Mesendoderm (in vitro differentiated cells): ENCODE results near the gene GDPD5.
A peak's percentile ranks its signal among the peaks of the same experiment; 100 is the strongest.

Experiments used
- DNase-seq: peaks from one replicate; pipeline ENCODE4 v3.0.0; 2013
- H2AK5ac ChIP-seq: 2 replicates; pipeline ENCODE4 v1.6.1; 2013; ENCODE audit warnings: low read length, inconsistent platforms
- H2BK120ac ChIP-seq: 2 replicates; pipeline ENCODE4 v1.6.1; 2013; ENCODE audit warnings: low read depth, mild to moderate bottlenecking, low read length, moderate library complexity, mixed read lengths
- H2BK15ac ChIP-seq: replicated peaks from 2 replicates; pipeline ENCODE4 v1.6.1; 2013; ENCODE audit warnings: low read depth, mild to moderate bottlenecking, moderate library complexity
- H2BK5ac ChIP-seq: 2 replicates; pipeline ENCODE4 v1.6.1; 2013; ENCODE audit warnings: low read length, inconsistent platforms
- H3K18ac ChIP-seq: 2 replicates; pipeline ENCODE4 v1.6.1; 2013; ENCODE audit warnings: mild to moderate bottlenecking, low read length, mixed read lengths
- H3K23ac ChIP-seq: one replicate; pipeline ENCODE4 v1.6.1; 2013; ENCODE audit warnings: low read length
- H3K27ac ChIP-seq: 2 replicates; pipeline ENCODE4 v1.5.1; 2013; ENCODE audit warnings: low read depth, mild to moderate bottlenecking, inconsistent platforms, low read length, moderate library complexity
- H3K27me3 ChIP-seq: 2 replicates; pipeline ENCODE4 v1.6.1; 2013; ENCODE audit warnings: low read length, control low read depth, mild to moderate bottlenecking, inconsistent platforms; ENCODE audit not compliant: insufficient read depth, poor library complexity
- H3K36me3 ChIP-seq: 2 replicates; pipeline ENCODE4 v1.6.1; 2013; ENCODE audit warnings: low read length, inconsistent platforms; ENCODE audit not compliant: control insufficient read depth, insufficient read depth
- H3K4ac ChIP-seq: one replicate; pipeline ENCODE4 v1.6.1; 2013; ENCODE audit warnings: low read depth, mild to moderate bottlenecking, low read length, moderate library complexity
- H3K4me1 ChIP-seq: 2 replicates; pipeline ENCODE4 v1.6.1; 2013; ENCODE audit warnings: low read depth, low read length, inconsistent platforms; ENCODE audit not compliant: control insufficient read depth
- H3K4me2 ChIP-seq: 2 replicates; pipeline ENCODE4 v1.6.1; 2013; ENCODE audit warnings: low read length
- H3K4me3 ChIP-seq: 2 replicates; pipeline ENCODE4 v1.5.1; 2013; ENCODE audit warnings: mild to moderate bottlenecking, low read length
- H3K56ac ChIP-seq: one replicate; pipeline ENCODE4 v1.6.1; 2013; ENCODE audit warnings: low read length
- H3K79me1 ChIP-seq: 2 replicates; pipeline ENCODE4 v1.6.1; 2013; ENCODE audit warnings: low read length, inconsistent platforms
- H3K79me2 ChIP-seq: 2 replicates; pipeline ENCODE4 v1.6.1; 2013; ENCODE audit warnings: mild to moderate bottlenecking, low read length; ENCODE audit not compliant: control insufficient read depth, insufficient read depth
- H3K9ac ChIP-seq: 2 replicates; pipeline ENCODE4 v1.6.1; 2013; ENCODE audit warnings: low read length, inconsistent platforms
- H4K5ac ChIP-seq: one replicate; pipeline ENCODE4 v1.6.1; 2013; ENCODE audit warnings: low read length
- H4K8ac ChIP-seq: one replicate; pipeline ENCODE4 v1.6.1; 2013; ENCODE audit warnings: low read depth, mild to moderate bottlenecking, control low read depth, low read length, moderate library complexity
- WGBS: extraction: QIAGEN DNeasy Blood & Tissue Kit; methylation state at CpG from one replicate; pipeline ENCODE4 v1.1.7; 2013; ENCODE audit warnings: low lambda C conversion rate, missing lambda C conversion rate; ENCODE audit not compliant: insufficient coverage; ENCODE audit errors: extremely low coverage; 5-methylcytosine and 5-hydroxymethylcytosine counted together

GDPD5 gene

DNA sequence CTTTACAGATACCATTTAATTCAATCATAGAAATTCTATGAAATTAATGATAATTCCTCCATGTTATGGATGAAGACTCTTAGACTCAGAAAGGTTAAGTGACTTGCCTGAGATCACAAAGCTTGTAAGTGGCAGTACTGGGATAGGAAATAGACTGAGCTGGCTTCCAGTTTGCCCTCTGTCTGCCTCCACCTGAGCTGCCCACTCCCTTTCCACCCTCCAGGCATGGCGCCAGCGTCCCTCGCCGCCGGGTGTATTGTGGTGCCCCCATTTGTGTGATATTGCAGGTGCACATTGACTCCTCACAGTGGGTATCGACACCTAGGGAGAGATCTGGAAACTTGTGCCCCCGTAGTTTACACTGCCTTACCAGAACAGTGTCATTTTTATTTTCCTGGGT is 135.8 kb downstream of the GDPD5 start:
- H3K4me1 ChIP-seq: peaks cover 8% of the 10 kb centered on the region
- no peak overlapping the region for H3K9ac ChIP-seq
- no peak overlapping the region for H3K4me2 ChIP-seq
- DNase-seq: no peak
- H4K8ac ChIP-seq: no peak overlapping the region
- no peak overlapping the region for H2AK5ac ChIP-seq
- no peak overlapping the region for H2BK15ac ChIP-seq
- no peak overlapping the region for H3K4me3 ChIP-seq
- H3K4ac ChIP-seq: no peak overlapping the region
- H4K5ac ChIP-seq: no peak overlapping the region
- H3K27me3 ChIP-seq: no peaks in the 10 kb centered on the region
- H3K79me2 ChIP-seq: no peaks in the 10 kb centered on the region
- no peak overlapping the region for H3K18ac ChIP-seq
- no peak overlapping the region for H3K23ac ChIP-seq
- no peak overlapping the region for H2BK120ac ChIP-seq
- no CpG with 5 or more reads among the region's 7 CpGs for WGBS
- no peaks in the 10 kb centered on the region for H3K36me3 ChIP-seq
- H2BK5ac ChIP-seq: no peak overlapping the region
- H3K56ac ChIP-seq: no peak overlapping the region
- H3K79me1 ChIP-seq: no peaks in the 10 kb centered on the region
- H3K27ac ChIP-seq: no peak overlapping the region

DNA sequence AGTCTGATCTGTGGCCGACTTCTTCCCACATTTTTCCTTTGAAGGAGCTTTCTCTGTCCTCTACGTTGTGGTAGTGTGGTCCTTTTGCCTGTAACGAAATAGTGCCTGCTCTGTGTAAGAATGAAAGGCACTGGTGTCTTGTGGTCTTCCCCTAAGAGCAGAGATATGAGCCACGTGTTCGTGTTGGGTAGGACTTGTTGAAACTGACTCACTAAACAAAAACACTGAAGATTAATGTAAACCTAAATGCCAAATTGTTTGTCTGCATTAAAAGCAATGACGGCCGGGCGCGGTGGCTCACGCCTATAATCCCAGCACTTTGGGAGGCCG is 136.5 kb downstream of the GDPD5 start:
- no peaks in the 10 kb centered on the region for H3K79me2 ChIP-seq
- no peaks in the 10 kb centered on the region for H3K79me1 ChIP-seq
- no peak overlapping the region for H2BK15ac ChIP-seq
- peak overlapping the region; percentile 54 for H3K56ac ChIP-seq
- H3K4me1 ChIP-seq: peaks cover 7% of the 10 kb centered on the region
- H3K4me2 ChIP-seq: no peak overlapping the region
- H2AK5ac ChIP-seq: no peak overlapping the region
- no peak overlapping the region for H3K4ac ChIP-seq
- no peak overlapping the region for H2BK120ac ChIP-seq
- no peak overlapping the region for H3K23ac ChIP-seq
- H3K27ac ChIP-seq: no peak overlapping the region
- H3K18ac ChIP-seq: no peak overlapping the region
- no peak overlapping the region for H4K5ac ChIP-seq
- DNase-seq: no peak
- H2BK5ac ChIP-seq: no peak overlapping the region
- H4K8ac ChIP-seq: no peak overlapping the region
- WGBS: no CpG with 5 or more reads among the region's 11 CpGs
- no peak overlapping the region for H3K9ac ChIP-seq
- no peaks in the 10 kb centered on the region for H3K36me3 ChIP-seq
- no peaks in the 10 kb centered on the region for H3K27me3 ChIP-seq
- no peak overlapping the region for H3K4me3 ChIP-seq

DNA sequence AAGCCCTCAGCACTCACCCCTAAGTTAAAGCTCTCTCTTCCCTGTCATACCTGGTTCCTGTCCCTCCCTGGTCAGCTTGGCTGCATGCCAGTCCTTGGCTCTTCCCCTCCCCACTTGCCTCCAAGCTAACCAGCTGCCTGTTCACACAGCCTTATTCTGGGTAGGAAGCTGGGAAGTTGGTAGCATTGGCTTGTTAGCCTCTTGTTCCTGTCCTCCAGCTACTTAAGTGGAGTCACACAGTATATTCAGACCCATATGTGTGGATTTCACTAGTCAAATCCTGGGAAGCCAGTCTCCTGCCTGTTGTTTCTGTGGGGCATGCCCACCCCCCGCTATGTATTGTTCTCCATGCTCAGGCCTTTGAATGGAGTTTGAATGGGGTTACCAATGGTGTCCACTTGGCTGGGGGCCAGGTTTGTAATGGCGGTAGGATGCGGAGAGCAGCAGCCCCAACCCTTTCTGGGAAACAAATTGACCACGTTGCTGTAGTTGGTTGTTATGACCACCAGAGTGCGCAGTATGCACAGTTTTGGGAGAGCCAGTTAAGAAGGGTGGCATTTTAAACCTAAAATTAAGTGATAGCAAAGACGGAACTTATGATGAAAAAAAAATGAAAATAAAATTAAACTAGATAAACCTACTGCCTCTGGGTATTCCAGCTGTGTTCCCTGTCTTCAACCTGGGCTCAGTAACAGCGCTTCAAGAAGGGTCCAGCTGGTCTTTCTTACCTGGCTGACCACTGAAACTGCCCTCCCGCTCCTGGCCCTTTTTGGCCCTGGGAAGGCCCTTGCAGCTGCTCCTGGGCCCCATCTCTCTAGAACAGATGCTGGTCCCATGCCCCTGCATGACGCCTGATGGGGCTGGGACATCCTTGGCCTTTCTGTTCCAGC is 137.1 kb downstream of the GDPD5 start:
- no peaks in the 10 kb centered on the region for H3K36me3 ChIP-seq
- H3K9ac ChIP-seq: no peak overlapping the region

DNA sequence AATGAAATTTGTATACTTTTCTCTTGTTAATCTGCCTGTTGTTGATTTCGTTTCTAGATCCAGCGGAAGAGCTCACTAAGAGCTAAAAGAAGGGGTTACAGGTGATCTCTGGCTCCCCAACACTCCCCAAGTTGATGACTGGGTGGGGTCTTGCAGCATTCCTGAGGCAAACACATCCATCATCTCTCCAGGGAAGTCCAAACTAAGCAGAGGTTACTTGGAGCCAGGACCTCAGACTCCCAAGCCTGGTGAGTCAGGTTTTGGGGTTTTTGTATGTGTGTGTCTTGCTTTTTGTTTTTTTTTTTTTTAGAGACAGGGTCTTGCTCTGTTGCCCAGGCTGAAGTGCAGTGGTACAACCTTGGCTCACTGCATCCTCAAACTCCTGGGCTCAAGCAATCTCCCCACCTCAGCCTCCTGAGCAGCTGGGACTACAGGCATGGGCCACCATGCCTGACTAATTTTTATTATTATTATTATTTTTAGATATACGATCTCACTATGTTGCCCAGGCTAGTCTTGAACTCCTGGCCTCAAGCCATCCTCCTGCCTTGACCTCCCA is 137.9 kb downstream of the GDPD5 start:
- H2BK120ac ChIP-seq: peak overlapping the region; percentile 56
- no peaks in the 10 kb centered on the region for H3K27me3 ChIP-seq
- H4K5ac ChIP-seq: no peak overlapping the region
- no peak for DNase-seq
- H3K4me1 ChIP-seq: peaks cover 5% of the 10 kb centered on the region
- peak overlapping the region; percentile 67 for H3K56ac ChIP-seq
- no peak overlapping the region for H3K23ac ChIP-seq
- H3K79me2 ChIP-seq: no peaks in the 10 kb centered on the region
- no peak overlapping the region for H3K4me3 ChIP-seq
- H2BK15ac ChIP-seq: no peak overlapping the region
- no peak overlapping the region for H3K18ac ChIP-seq
- H3K79me1 ChIP-seq: no peaks in the 10 kb centered on the region
- H4K8ac ChIP-seq: peak overlapping the region; percentile 88
- no CpG with 5 or more reads among the region's 3 CpGs for WGBS
- H3K9ac ChIP-seq: no peak overlapping the region
- H3K4ac ChIP-seq: no peak overlapping the region
- H3K4me2 ChIP-seq: no peak overlapping the region
- H2AK5ac ChIP-seq: peak overlapping the region; percentile 89
- no peak overlapping the region for H3K27ac ChIP-seq
- peak overlapping the region; percentile 86 for H2BK5ac ChIP-seq
- no peaks in the 10 kb centered on the region for H3K36me3 ChIP-seq

More for the DNA sequence above, 137.1 kb downstream of the GDPD5 start:
- peak; percentile 90 for DNase-seq
- WGBS: no CpG with 5 or more reads among the region's 9 CpGs
- Histone ChIP-seq H3K79me2 (no peaks in the 10 kb centered on the region), H3K4ac (peak overlapping the region; percentile 40), H3K27ac (no peak overlapping the region), H2BK15ac (no peak overlapping the region), H3K4me1 (peaks cover 5% of the 10 kb centered on the region), H3K18ac (no peak overlapping the region), H3K23ac (no peak overlapping the region), H3K4me3 (no peak overlapping the region), H4K5ac (no peak overlapping the region), H4K8ac (no peak overlapping the region), H2AK5ac (no peak overlapping the region), H3K56ac (peak overlapping the region; percentile 75), H3K27me3 (no peaks in the 10 kb centered on the region), H3K4me2 (no peak overlapping the region), H3K79me1 (no peaks in the 10 kb centered on the region), H2BK120ac (no peak overlapping the region), H2BK5ac (peak overlapping the region; percentile 68)

DNA sequence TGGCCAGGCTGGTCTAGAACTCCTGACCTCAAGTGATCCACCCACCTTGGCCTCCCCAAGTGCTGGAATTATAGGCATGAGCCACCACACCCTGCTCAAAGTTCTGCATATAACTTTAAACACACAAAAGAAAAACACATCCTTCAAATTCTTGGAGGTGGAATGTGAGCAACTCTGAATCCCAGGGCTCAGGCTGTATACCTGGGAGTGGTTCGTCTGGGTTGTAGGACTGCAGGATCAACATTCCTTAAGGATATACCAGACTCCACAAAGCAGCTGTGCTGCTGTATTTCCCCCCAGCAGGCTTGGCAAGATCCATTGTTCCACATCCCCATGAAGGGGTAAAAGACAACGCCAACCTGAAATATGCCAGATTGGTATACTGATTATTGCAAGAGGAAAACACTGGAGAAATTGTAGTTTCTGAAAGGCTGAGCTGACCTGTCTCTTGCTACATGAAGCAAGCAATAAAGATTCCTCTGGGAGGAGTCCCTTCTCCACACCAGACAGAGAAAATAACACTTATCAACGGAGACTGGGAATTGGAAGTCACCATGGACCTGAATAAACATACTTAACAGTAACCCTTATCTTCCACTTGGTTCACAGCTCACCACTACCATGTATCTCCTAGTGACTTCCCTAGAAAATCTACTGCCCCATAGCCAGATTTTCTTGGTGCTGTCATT is 138.7 kb downstream of the GDPD5 start:
- H3K27ac ChIP-seq: peak overlapping the region; percentile 89

More for the DNA sequence above, 138.7 kb downstream of the GDPD5 start:
- Histone ChIP-seq H2BK5ac (peak overlapping the region; percentile 84), H3K36me3 (no peaks in the 10 kb centered on the region), H3K23ac (no peak overlapping the region), H3K79me1 (no peaks in the 10 kb centered on the region), H3K4me2 (no peak overlapping the region), H4K8ac (no peak overlapping the region), H3K9ac (peak overlapping the region; percentile 26), H2BK15ac (peak overlapping the region; percentile 65), H3K79me2 (no peaks in the 10 kb centered on the region), H4K5ac (no peak overlapping the region), H2BK120ac (peak overlapping the region; percentile 32), H2AK5ac (no peak overlapping the region), H3K56ac (peak overlapping the region; percentile 68), H3K27me3 (no peaks in the 10 kb centered on the region), H3K4ac (no peak overlapping the region), H3K4me1 (peaks cover 5% of the 10 kb centered on the region), H3K4me3 (no peak overlapping the region), H3K18ac (peak overlapping the region; percentile 35)
- DNase-seq: peak; percentile 94
- no CpG with 5 or more reads among the region's 3 CpGs for WGBS
